Raji (cell line): ENCODE results near the gene CD4.

Source experiments
- POLR2A ChIP-seq: IDR thresholded peaks from 2 replicates; pipeline ENCODE4 v1.6.1; 2011; ENCODE audit warnings: low read depth, low read length, control low read depth; ENCODE audit not compliant: insufficient read depth

The CD4 gene

DNA sequence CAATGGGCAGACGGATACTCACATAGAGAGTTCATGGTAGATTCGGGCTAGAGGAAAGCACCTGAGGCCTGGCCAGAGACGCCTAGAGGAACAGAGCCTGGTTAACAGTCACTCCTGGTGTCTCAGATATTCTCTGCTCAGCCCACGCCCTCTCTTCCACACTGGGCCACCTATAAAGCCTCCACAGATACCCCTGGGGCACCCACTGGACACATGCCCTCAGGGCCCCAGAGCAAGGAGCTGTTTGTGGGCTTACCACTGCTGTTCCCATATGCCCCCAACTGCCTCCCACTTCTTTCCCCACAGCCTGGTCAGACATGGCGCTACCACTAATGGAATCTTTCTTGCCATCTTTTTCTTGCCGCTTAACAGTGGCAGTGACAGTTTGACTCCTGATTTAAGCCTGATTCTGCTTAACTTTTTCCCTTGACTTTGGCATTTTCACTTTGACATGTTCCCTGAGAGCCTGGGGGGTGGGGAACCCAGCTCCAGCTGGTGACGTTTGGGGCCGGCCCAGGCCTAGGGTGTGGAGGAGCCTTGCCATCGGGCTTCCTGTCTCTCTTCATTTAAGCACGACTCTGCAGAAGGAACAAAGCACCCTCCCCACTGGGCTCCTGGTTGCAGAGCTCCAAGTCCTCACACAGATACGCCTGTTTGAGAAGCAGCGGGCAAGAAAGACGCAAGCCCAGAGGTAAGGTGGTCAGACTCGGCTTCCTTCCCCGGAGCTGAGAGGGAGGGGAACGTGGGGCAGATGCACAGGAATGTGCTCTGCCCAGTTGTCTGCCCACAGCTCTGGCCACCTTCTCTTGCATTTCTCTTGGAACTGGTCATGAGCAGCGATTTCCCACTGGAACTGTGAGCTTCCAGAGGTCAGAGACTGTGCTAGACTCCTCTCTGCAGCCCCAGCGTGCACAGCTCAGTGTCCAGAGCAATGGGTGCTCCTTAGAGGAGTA lies at the start of gene CD4:
TSS of gene CD4 (plus strand) at position 557 of the 953 bp plus-strand sequence. CDS start 10,611 bp downstream, outside the sequence.
- no peak for TF ChIP-seq POLR2A

- no peak for TF ChIP-seq POLR2A
These were observed 46.5 kb upstream of the CD4 start for GRCh38 chr12:6742834-6743233.

GRCh38 chr12:6745741-6746525 lies 43.4 kb upstream of the CD4 start:
- 0 out of 2 replicates have a peak, but pooled peaks have one; percentile 24 for TF ChIP-seq POLR2A

- no peak for TF ChIP-seq POLR2A
These were observed 42.1 kb upstream of the CD4 start for GRCh38 chr12:6747216-6747615.

- TF ChIP-seq POLR2A = no peak
These were observed 40.6 kb upstream of the CD4 start for GRCh38 chr12:6748761-6749160.

DNA sequence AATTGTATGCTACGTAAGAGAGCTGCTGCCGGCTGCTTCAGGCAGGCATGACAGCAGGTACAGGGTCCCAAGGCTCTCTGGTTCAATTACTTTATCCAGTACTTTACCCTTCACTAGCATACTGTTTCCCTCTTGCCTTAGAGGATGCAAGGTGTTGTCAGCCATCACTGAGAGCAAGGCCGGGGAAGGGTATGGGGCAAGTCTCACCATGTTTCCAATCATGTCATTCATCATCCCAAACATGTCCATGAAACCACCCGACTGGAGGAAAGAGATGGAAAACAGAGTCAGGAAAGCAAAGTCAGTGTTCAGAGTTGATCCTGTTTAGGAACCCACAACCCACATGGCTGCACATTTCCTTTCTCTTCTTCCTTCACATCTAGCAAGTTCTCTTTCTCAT lies 38.8 kb upstream of the CD4 start:
- no peak for TF ChIP-seq POLR2A

DNA sequence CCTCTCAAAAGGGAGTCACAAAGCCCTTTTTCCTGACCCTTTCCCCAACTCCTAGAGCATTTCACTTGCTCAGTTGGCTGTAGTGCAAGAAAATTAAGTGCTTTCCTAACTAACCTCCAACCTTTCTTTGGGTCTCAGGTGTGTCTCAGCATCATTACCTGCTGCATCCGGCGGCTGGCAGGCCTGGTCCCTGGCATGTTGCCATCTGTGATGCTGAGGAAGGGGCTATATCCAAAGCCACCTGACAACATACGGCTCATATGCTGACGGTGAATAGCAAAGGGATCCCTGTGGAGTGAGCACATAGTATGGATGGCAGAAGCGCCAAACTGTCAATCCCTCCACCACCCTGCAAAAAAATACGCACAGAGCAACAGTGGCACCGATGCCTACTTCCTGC lies 37.6 kb upstream of the CD4 start:
- no peak for TF ChIP-seq POLR2A

DNA sequence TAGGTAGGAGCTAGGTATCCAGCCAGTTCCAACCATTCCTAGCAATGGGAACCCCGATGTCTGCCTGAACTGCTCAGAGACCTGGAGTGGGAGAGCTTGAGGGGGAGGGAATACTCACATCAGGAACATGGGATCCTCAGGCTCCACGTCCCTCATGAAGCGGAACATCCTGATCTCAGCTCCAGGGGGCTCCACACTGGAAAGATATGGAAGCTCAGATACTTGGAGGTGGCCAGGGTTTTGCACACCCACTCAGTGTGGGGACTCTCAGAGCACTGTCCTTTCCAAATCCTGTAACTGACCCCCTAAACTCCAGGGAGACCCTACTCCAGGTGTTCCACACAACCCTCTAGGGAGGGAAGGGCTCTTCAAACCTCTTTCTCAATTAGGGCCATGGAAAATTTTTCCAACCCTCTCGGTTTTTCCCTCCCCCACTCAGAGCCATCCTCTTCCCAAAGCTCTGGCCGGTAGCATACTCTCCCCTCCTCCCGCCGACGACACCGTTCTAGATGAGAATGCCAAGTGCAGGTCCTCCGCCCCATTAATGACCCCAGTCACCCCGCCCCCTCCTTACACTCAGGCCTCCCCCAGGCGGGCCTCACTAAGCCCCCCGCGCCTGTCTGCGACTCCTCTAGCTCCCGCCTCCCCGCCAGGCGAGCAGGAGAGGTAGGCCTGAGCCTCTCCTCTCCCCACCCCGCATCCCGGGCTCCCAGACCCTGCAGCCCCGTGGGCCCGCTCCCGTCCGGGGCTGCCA lies 37.0 kb upstream of the CD4 start:
- TF ChIP-seq POLR2A = no peak

DNA sequence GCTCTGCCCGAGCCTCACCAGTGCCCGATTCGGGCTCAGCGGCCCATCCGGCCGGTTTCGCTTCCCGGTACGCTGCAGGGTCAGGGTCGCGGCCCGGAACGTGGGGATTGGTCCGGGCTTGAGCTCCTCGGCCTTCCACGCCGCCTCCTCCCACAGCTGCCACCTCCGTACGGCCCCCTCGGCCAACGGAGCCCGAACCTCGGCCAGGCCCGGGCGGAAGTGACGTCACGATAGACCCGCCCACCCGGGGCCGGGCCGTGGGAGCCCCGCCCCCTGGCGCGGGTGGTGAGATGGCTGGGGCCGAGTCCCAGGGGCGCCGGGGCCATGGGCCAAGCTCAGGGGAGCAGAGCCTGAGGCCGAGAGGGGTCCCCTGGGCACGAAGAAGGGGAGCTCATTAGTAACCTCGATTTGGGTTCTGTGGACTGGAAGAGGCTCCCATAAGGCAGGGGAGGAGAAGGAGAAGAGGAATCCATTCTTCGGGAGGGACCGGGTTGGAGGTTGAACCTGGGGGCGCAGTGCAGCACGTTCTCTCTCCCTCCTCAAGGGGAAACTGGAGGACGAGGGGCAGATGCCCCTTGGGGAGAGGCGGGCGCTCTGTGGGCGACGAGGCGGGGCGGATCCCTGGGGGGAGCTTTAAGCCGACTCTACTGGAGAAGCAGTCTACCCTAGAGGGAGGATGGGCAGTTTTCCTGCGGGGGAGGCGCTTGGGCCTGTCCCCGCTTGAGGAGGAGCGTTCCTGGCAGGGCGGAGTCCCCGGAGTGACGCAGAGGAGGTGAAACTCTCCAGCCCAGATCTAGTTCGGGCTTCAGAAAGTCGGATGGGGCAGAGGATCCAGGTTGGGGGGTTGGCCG lies 36.2 kb upstream of the CD4 start, which contains the start of gene MLF2:
TSS of gene MLF2 (minus strand) at position 221 of the 851 bp plus-strand sequence. CDS start 807 bp downstream, outside the sequence.
- TF ChIP-seq POLR2A = peak; percentile 97

GRCh38 chr12:6753772-6754356 lies 35.5 kb upstream of the CD4 start:
- no peak for TF ChIP-seq POLR2A

GRCh38 chr12:6754411-6754810 lies 34.9 kb upstream of the CD4 start:
- TF ChIP-seq POLR2A = no peak

DNA sequence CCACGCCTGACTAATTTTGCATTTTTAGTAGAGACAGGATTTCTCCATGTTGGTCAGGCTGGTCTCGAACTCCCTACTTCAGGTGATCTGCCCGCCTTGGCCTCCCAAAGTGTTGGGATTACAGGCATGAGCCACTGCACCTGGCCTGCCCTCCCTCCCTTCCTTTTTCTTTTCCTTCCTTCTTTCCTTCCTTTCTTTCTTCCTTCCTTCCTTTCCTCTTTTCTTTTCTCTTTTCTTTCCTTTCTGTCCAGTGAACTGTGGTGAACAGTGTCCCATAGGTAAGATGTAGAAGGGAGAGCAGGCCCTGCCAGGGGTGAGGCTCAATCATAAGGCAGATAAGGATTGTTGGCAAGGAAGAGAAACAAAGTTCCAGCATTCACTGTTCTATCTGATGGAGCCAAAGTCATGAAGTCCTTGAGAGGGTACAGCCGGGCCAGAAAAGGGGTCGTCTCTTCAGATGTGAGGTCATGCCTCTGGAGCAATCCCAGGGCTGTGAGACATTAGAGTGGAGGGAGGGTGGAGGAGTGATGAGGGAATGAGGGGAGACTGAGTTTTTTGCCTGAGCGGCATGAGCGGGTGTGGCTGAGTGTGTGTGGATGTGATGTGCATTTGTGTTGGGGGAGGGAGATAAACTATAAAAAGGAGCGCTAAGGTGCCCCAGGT lies 32.2 kb upstream of the CD4 start:
- no peak for TF ChIP-seq POLR2A

- TF ChIP-seq POLR2A = no peak
These were observed 30.7 kb upstream of the CD4 start for GRCh38 chr12:6758506-6759095.
